Transverse colon (tissue), 4 donors: Measurements from ENCODE around the gene GAPVD1. TPM values are rescaled to one million over a fixed set of nuclear protein-coding genes. Genes with fewer than 3 reads are reported as not detected.
"Not testable (repeated sequence)": the region's sequence is repeated elsewhere in the genome, so short reads cannot be mapped to it uniquely, and the experiment has no call there.

Experiments used
- DNase-seq: peaks from one replicate; pipeline ENCODE4 v3.0.0-alpha.2; 2019
- H3K27ac ChIP-seq, 4 donors: fragments of 200-600 bp; sonication (generic); 2 replicates each; pipeline ENCODE4 v1.5.1; 2016 to 2018; ENCODE audit warnings: inconsistent platforms in 4 of 4
- H3K27me3 ChIP-seq: fragments of 200-600 bp; sonication (generic); 2 replicates; pipeline ENCODE4 v1.5.1; 2017; ENCODE audit warnings: inconsistent platforms
- H3K36me3 ChIP-seq, 4 donors: fragments of 200-600 bp; sonication (generic); 2 replicates each; pipeline ENCODE4 v1.5.1; 2017 to 2019; ENCODE audit warnings: inconsistent platforms in 4 of 4
- H3K4me1 ChIP-seq, 4 donors: fragments of 200-600 bp; sonication (generic); 2 replicates each; pipeline ENCODE4 v1.5.1; 2017 to 2020; ENCODE audit warnings: inconsistent platforms in 4 of 4
- H3K4me3 ChIP-seq, 4 donors: fragments of 200-600 bp; sonication (generic); 1 replicate in 1 of 4; 2 replicates in 3 of 4; pipeline versions ENCODE4 v1.5.1 to v1.6.1; 2017 to 2019; ENCODE audit warnings: inconsistent platforms in 4 of 4
- H3K9me3 ChIP-seq, 2 donors: fragments of 200-600 bp; sonication (generic); 2 replicates each; pipeline ENCODE4 v1.5.1; 2017 to 2019; ENCODE audit warnings: inconsistent platforms in 2 of 2
- EP300 ChIP-seq: sonication (generic); formaldehyde crosslinking; IDR thresholded peaks from one replicate; pipeline ENCODE4 v1.6.1; 2017; ENCODE audit warnings: antibody characterized with exemption, low read depth
- POLR2A ChIP-seq: fragments of 450-650 bp; IDR thresholded peaks from one replicate; pipeline ENCODE4 v1.6.1; 2016; ENCODE audit warnings: antibody characterized with exemption, mild to moderate bottlenecking, moderate library complexity
- POLR2AphosphoS5 ChIP-seq, 3 donors: sonication (generic); formaldehyde crosslinking; IDR thresholded peaks; one replicate each; pipeline ENCODE4 v1.6.1; 2016; ENCODE audit warnings: antibody characterized with exemption in 3 of 3
- WGBS, 2 donors: methylation state at CpG; one replicate each; pipeline ENCODE4 v1.1.5; 2018; ENCODE audit warnings: low coverage in 1 of 2; 5-methylcytosine and 5-hydroxymethylcytosine counted together
- in situ Hi-C, 4 donors: fragments of 200-750 bp; cut with MboI; loops; one replicate each; pipeline versions ENCODE4 v1.15.0 to v1.15.1; 2017; ENCODE audit warnings: low sequenced_read_pairs in 3 of 4, low pct_ligation_motif_present in 1 of 4, low pct_unique_long_range_greater_than_20kb in 1 of 4
- intact Hi-C: fragments of 100-400 bp; cut with DNase I; formaldehyde crosslinking; loops from one replicate; pipeline ENCODE4 v1.15.1; 2023; ENCODE audit warnings: low total_unique reads
- total RNA-seq, 4 donors: library from RNA; depleted of rRNA; stranded (reverse); fragments of >200 nt; gene quantifications; one replicate each; pipeline ENCODE4 v1.1.0, GENCODE V29; 2016
- TF ChIP-seq, protein P1 (sequence below), 5 experiments: fragments of 200-600 bp in 3 of 5; fragments of 450-650 bp in 2 of 5; sonication (generic) in 3 of 5; IDR thresholded peaks; 1 replicate in 2 of 5; 2 replicates in 3 of 5; pipeline ENCODE4 v1.5.1; 2016 to 2017; ENCODE audit warnings: antibody characterized with exemption in 5 of 5, inconsistent platforms in 3 of 5, mild to moderate bottlenecking in 2 of 5, moderate library complexity in 1 of 5

Gene GAPVD1
- total RNA-seq, 4 donors from 2014 or later: 27.7 to 80.4 (median 48.4) TPM

DNA sequence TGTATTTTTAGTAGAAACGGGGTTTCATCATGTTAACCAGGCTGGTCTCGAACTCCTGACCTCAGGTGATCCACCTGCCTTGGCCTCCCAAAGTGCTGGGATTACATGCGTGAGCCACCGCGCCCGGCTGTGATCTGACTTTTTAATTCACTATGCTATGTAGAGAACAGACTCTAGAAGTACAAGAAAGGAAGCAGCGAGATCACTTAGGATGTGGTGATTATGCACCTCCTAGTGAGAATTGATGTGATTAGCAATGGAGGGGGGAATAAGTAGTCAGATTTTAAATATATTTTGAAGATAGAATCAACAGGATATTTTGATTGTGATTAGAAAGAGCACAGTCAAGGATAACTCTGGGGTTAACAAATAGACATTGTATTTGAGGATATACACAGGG, 36.3 kb downstream of the GAPVD1 start:
- in situ Hi-C loops (no loop called here), intact Hi-C loops (no loop called here)
- Histone ChIP-seq H3K4me3 (no peak overlapping the region), H3K27me3 (no peaks in the 10 kb centered on the region), H3K27ac (no peak overlapping the region), H3K9me3 (no peaks in the 10 kb centered on the region), H3K36me3 (peaks cover 0 to 14% (median 5%) of the 10 kb centered on the region in 4 donors), H3K4me1 (peaks cover 0 to 18% (median 5%) of the 10 kb centered on the region in 4 donors)
- no peak for DNase-seq
- TF ChIP-seq, protein P1, sequence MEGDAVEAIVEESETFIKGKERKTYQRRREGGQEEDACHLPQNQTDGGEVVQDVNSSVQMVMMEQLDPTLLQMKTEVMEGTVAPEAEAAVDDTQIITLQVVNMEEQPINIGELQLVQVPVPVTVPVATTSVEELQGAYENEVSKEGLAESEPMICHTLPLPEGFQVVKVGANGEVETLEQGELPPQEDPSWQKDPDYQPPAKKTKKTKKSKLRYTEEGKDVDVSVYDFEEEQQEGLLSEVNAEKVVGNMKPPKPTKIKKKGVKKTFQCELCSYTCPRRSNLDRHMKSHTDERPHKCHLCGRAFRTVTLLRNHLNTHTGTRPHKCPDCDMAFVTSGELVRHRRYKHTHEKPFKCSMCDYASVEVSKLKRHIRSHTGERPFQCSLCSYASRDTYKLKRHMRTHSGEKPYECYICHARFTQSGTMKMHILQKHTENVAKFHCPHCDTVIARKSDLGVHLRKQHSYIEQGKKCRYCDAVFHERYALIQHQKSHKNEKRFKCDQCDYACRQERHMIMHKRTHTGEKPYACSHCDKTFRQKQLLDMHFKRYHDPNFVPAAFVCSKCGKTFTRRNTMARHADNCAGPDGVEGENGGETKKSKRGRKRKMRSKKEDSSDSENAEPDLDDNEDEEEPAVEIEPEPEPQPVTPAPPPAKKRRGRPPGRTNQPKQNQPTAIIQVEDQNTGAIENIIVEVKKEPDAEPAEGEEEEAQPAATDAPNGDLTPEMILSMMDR (IDR thresholded peaks at IDR 0.05): no peak
- no peak for TF ChIP-seq POLR2AphosphoS5 (IDR thresholded peaks at IDR 0.05)
- no peak for TF ChIP-seq POLR2A
- TF ChIP-seq EP300: no peak
- 93 to 95% methylated on average over 2 to 7 of the region's 7 CpGs for WGBS, 2 donors

GRCh38 chr9:125302241-125302640, 40.6 kb downstream of the GAPVD1 start:
- 92 to 97% methylated on average over 2 of the region's 2 CpGs for WGBS, 2 donors
- no peaks in the 10 kb centered on the region for H3K27me3 ChIP-seq
- no peak for DNase-seq
- H3K27ac ChIP-seq: no peak overlapping the region
- intact Hi-C loops: no loop called here
- TF ChIP-seq EP300 (no peak), POLR2A (no peak)
- TF ChIP-seq, protein P1 (IDR thresholded peaks at IDR 0.05): no peak
- no peak overlapping the region for H3K4me3 ChIP-seq
- in situ Hi-C loops: no loop called here
- peaks cover 0 to 29% (median 12%) of the 10 kb centered on the region in 4 donors for H3K36me3 ChIP-seq
- peaks cover 0 to 4% (median 1%) of the 10 kb centered on the region in 4 donors for H3K4me1 ChIP-seq
- no peaks in the 10 kb centered on the region for H3K9me3 ChIP-seq

DNA sequence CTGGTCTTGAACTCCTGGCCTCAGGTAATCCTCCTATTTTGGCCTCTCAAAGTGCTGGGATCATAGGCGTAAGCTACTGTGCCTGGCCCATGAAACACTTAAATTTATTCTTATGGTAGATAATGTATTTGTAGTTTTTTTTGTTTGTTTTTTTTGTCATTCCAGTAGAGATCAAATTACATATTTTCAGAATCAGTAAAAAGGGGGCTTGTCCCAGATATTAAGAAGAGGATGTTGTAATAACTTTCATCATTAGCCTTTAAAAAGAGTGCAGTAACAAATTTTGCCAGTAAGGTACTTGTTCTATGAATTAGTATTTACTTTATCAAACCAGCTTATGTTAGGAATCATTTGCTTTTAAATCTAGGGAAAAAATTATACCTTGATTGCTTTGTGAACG, 42.6 kb downstream of the GAPVD1 start:
- WGBS, 2 donors: 95 to 97% methylated on average over 2 of the region's 2 CpGs
- intact Hi-C loops: no loop called here
- TF ChIP-seq POLR2A: no peak
- TF ChIP-seq, protein P1 (IDR thresholded peaks at IDR 0.05): no peak
- TF ChIP-seq EP300: no peak
- TF ChIP-seq POLR2AphosphoS5 (IDR thresholded peaks at IDR 0.05): no peak

DNA sequence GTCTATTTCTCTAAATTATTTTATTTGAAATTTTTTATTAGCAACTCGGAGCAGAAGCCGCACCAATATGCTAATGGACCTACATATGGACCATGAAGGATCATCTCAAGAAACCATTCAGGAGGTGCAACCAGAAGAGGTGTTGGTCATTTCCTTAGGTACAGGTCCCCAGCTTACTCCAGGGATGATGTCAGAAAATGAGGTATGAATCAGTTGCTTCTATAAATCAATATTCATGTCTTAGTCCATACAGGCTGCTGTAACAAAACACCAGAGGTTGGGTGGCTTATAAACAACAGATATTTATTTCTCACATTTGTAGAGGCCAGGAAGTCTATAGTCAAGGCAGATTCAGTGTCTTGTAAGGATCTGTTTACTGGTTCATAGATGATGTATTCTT, 50.8 kb downstream of the GAPVD1 start:
- Histone ChIP-seq H3K4me1 (no peaks in the 10 kb centered on the region), H3K36me3 (peaks cover 0 to 67% (median 24%) of the 10 kb centered on the region in 4 donors), H3K9me3 (no peaks in the 10 kb centered on the region), H3K27me3 (no peaks in the 10 kb centered on the region), H3K27ac (no peak overlapping the region), H3K4me3 (no peak overlapping the region)
- intact Hi-C loops (no loop called here), in situ Hi-C loops (no loop called here)
- 96 to 100% methylated on average over 2 of the region's 2 CpGs for WGBS, 2 donors
- TF ChIP-seq POLR2AphosphoS5 (IDR thresholded peaks at IDR 0.05) (no peak), EP300 (no peak), POLR2A (no peak)
- TF ChIP-seq, protein P1 (IDR thresholded peaks at IDR 0.05): no peak
- no peak for DNase-seq

More for the DNA sequence above, 42.6 kb downstream of the GAPVD1 start:
- Histone ChIP-seq H3K4me1 (no peaks in the 10 kb centered on the region), H3K4me3 (no peak overlapping the region), H3K27me3 (no peaks in the 10 kb centered on the region), H3K36me3 (peaks cover 0 to 42% (median 20%) of the 10 kb centered on the region in 4 donors), H3K27ac (no peak overlapping the region), H3K9me3 (no peaks in the 10 kb centered on the region)
- in situ Hi-C loops: no loop called here
- no peak for DNase-seq

GRCh38 chr9:125316359-125316758, 54.7 kb downstream of the GAPVD1 start:
- H3K4me1 ChIP-seq, intact Hi-C loops, H3K9me3 ChIP-seq, H3K27ac ChIP-seq, in situ Hi-C loops, H3K27me3 ChIP-seq, DNase-seq, H3K4me3 ChIP-seq: not testable (repeated sequence)
- H3K36me3 ChIP-seq: peaks cover 0 to 62% (median 16%) of the 10 kb centered on the region in 4 donors
- WGBS, 2 donors: 75 to 95% methylated on average over 3 of the region's 3 CpGs
